K562 (cell line): Measurements from ENCODE around the gene KCNG1. TPM values are rescaled to one million over a fixed set of nuclear protein-coding genes. Genes with fewer than 3 reads are reported as not detected.
A peak's percentile ranks its signal among the peaks of the same experiment; 100 is the strongest.

ENCODE experiments used
- ATAC-seq: fragments of 200-7000 bp; cut with Tn5 transposase; 3 replicates; pipeline ENCODE4 v1.9.1; 2020; ENCODE audit warnings: moderate library complexity
- BruUV-seq: library from RNA; stranded (reverse); fragments of 400-500 nt; replicated peaks from 2 replicates; lab custom pipeline; 2021; lab: Mats Ljungman, UMichigan
- CTCF ChIA-PET: fragments of 300-600 bp; formaldehyde crosslinking; extraction: SDS; loops from one replicate; lab custom pipeline; 2021; ENCODE audit warnings: low intra/inter-chr PET ratio; lab: Yijun Ruan, JAX
- POLR2A ChIA-PET: fragments of 300-600, 350-650 bp; sonication (Branson Sonifier 250); formaldehyde crosslinking; extraction: SDS; loops from one replicate; lab custom pipeline; 2021; ENCODE audit warnings: antibody characterized with exemption, inconsistent platforms; lab: Yijun Ruan, JAX
- DNase-seq, 4 experiments: peaks; one replicate each; pipeline versions ENCODE4 v3.0.0 to v3.0.0-alpha.2; 2011 to 2018; ENCODE audit warnings: low spot score in 3 of 4, mixed read lengths in 3 of 4; ENCODE audit errors: extremely low read depth in 1 of 4
- FAIRE-seq: peaks from 2 replicates; lab custom pipeline; 2011; peaks lifted over from hg19 to GRCh38; lab: Jason Lieb, UNC
- H2AFZ ChIP-seq: 2 replicates; pipeline ENCODE4 v1.6.0; 2011; ENCODE audit warnings: low read depth, low read length, control low read depth, inconsistent platforms
- H3K27ac ChIP-seq: fragments of 200-600 bp; 3 replicates; pipeline ENCODE4 v1.8.0; 2011; ENCODE audit warnings: low read depth, mild to moderate bottlenecking, control low read depth, inconsistent platforms, low read length, moderate library complexity, mixed read lengths; ENCODE audit errors: extremely low read depth
- H3K27me3 ChIP-seq, 2 experiments: fragments of 300-600 bp in 1 of 2; 2 replicates in 1 of 2; 3 replicates in 1 of 2; pipeline versions ENCODE4 v1.6.0 to v1.8.0; 2011; ENCODE audit warnings: inconsistent platforms in 2 of 2, low read length in 2 of 2, mild to moderate bottlenecking in 1 of 2, mixed read lengths in 1 of 2, moderate library complexity in 1 of 2; ENCODE audit not compliant: control insufficient read depth in 2 of 2, insufficient read depth in 2 of 2
- H3K36me3 ChIP-seq: fragments of 300-600 bp; 3 replicates; pipeline ENCODE4 v1.8.0; 2011; ENCODE audit warnings: mild to moderate bottlenecking, low read length, inconsistent platforms; ENCODE audit not compliant: control insufficient read depth, insufficient read depth
- H3K4me1 ChIP-seq, 2 experiments: fragments of 200-600 bp in 1 of 2; replicated peaks in 1 of 2; 2 replicates in 1 of 2; 3 replicates in 1 of 2; pipeline versions ENCODE4 v1.5.1 to v1.8.0; 2011; ENCODE audit warnings: inconsistent platforms in 2 of 2, low read length in 2 of 2, mild to moderate bottlenecking in 1 of 2, mixed read lengths in 1 of 2, moderate library complexity in 1 of 2; ENCODE audit not compliant: control insufficient read depth in 2 of 2, insufficient read depth in 2 of 2
- H3K4me2 ChIP-seq: 2 replicates; pipeline ENCODE4 v1.6.1; 2011; ENCODE audit warnings: low read length, control low read depth, inconsistent platforms, mixed read lengths; ENCODE audit not compliant: insufficient read depth
- H3K4me3 ChIP-seq: fragments of 200-600 bp; sonication (generic), shearing (Covaris generic); 2 replicates; pipeline ENCODE4 v1.5.1; 2016; ENCODE audit warnings: control low read depth, inconsistent platforms
- H3K79me2 ChIP-seq: fragments of 200-600 bp; 3 replicates; pipeline ENCODE4 v1.8.0; 2011; ENCODE audit warnings: low read length, inconsistent platforms; ENCODE audit not compliant: control insufficient read depth, insufficient read depth
- H3K9ac ChIP-seq, 2 experiments: 2 replicates each; pipeline versions ENCODE4 v1.6.0 to v1.6.1; 2011; ENCODE audit warnings: low read depth in 2 of 2, low read length in 2 of 2, control low read depth in 1 of 2, inconsistent platforms in 1 of 2, mild to moderate bottlenecking in 1 of 2, mixed read lengths in 1 of 2; ENCODE audit not compliant: insufficient read depth in 1 of 2
- H3K9me1 ChIP-seq: one replicate; pipeline ENCODE4 v1.6.0; 2011; ENCODE audit warnings: inconsistent platforms, mild to moderate bottlenecking, low read length, moderate library complexity; ENCODE audit not compliant: control insufficient read depth, insufficient read depth
- H3K9me3 ChIP-seq: replicated peaks from 2 replicates; pipeline ENCODE4 v1.5.1; 2011; ENCODE audit warnings: low read depth, low read length, inconsistent platforms; ENCODE audit not compliant: control insufficient read depth, insufficient read depth
- H4K20me1 ChIP-seq: replicated peaks from 2 replicates; pipeline ENCODE4 v1.6.1; 2011; ENCODE audit warnings: low read length, inconsistent platforms, mixed read lengths; ENCODE audit not compliant: control insufficient read depth, insufficient read depth
- DLX4 ChIP-seq: fragments of 250-450 bp; sonication (Bioruptor Pico); IDR thresholded peaks from 2 replicates; pipeline ENCODE4 v1.6.1; 2021; ENCODE audit warnings: mild to moderate bottlenecking
- IRF1 ChIP-seq: sonication (generic); formaldehyde crosslinking; IDR thresholded peaks from 2 replicates; pipeline ENCODE4 v1.8.0; 2022; ENCODE audit warnings: missing genetic modification reagents, mild to moderate bottlenecking, borderline replicate concordance
- KDM2B ChIP-seq: fragments of 250-450 bp; sonication (Bioruptor Pico); IDR thresholded peaks from 2 replicates; pipeline ENCODE4 v1.8.0; 2021; ENCODE audit warnings: mild to moderate bottlenecking, moderate library complexity
- KDM5B ChIP-seq: fragments of 200-600 bp; sonication (generic); IDR thresholded peaks from 2 replicates; pipeline ENCODE4 v1.6.1; 2012; ENCODE audit warnings: low read depth, mild to moderate bottlenecking, moderate library complexity, low read length, control low read depth, inconsistent platforms; ENCODE audit not compliant: insufficient replicate concordance
- RBM17 ChIP-seq: fragments of 200-400 bp; formaldehyde crosslinking; IDR thresholded peaks from 2 replicates; pipeline ENCODE4 v1.6.1; 2017; ENCODE audit warnings: low read depth, mild to moderate bottlenecking, low read length, borderline replicate concordance
- SRSF7 ChIP-seq: fragments of 200-400 bp; formaldehyde crosslinking; optimal IDR thresholded peaks from 2 replicates; pipeline ENCODE3; 2017; ENCODE audit warnings: mild to moderate bottlenecking, low read depth, low read length
- ZEB2 ChIP-seq: fragments of 450-650 bp; IDR thresholded peaks from 2 replicates; pipeline ENCODE4 v1.6.1; 2016
- WGBS: fragments of 100-300 bp; shearing (Covaris generic); methylation state at CpG from one replicate; pipeline ENCODE4 v1.1.6; 2016; ENCODE audit warnings: low coverage, mixed read lengths; ENCODE audit not compliant: insufficient coverage; ENCODE audit errors: missing lambda C conversion rate; 5-methylcytosine and 5-hydroxymethylcytosine counted together
- in situ Hi-C: fragments of 300-500 bp; cut with MboI; formaldehyde crosslinking; loops from 4 replicates; pipeline ENCODE4 v1.15.0; 2018; ENCODE audit warnings: inconsistent platforms, mixed read lengths
- intact Hi-C: fragments of 100-400 bp; cut with micrococcal nuclease; formaldehyde crosslinking; loops from 2 replicates; pipeline ENCODE4 v1.14.2; 2022
- polyA plus RNA-seq, 8 experiments: library from polyadenylated mRNA; depleted of rRNA in 4 of 8; stranded (reverse) in 5 of 8; unstranded in 3 of 8; fragments of >200 nt; fragmentation: Nextera tagmentation in 2 of 8; fragmentation: Illumina TruSeq in 1 of 8; extraction: Ambion mirVana in 2 of 8; extraction: Trizol in 1 of 8; gene quantifications; 2 replicates each; pipeline versions ENCODE4 v1.2.1 to v1.2.3, GENCODE V29; 2011 to 2014; ENCODE audit warnings: inconsistent platforms in 1 of 8, missing spikeins in 1 of 8
- total RNA-seq, 7 experiments: library from RNA; depleted of rRNA in 6 of 7; stranded (reverse); fragments of >200 nt in 6 of 7; fragmentation: Illumina TruSeq in 2 of 7; extraction: Trizol in 2 of 7; gene quantifications; 2 replicates each; pipeline versions ENCODE4 v1.2.1 to v1.2.3, GENCODE V29; 2011 to 2021; ENCODE audit warnings: low replicate concordance in 1 of 7

KCNG1 gene
- total and polyA plus RNA-seq, 9 of the 15 experiments (the other 6 are each of a cell fraction or from before 2014, with no cell fraction given): 0.06 to 1.5 (median 0.22) TPM; not detected in 2

GRCh38 chr20:51004305-51004727 is 18.6 kb downstream of the KCNG1 start (continued):
- TF ChIP-seq DLX4 (no peak), IRF1 (CRISPR knock-in tag) (no peak)

GRCh38 chr20:51003753-51004152 is 19.2 kb downstream of the KCNG1 start:
- no peaks in the 10 kb centered on the region for H3K9me1 ChIP-seq
- FAIRE-seq: no peak
- H3K4me1 ChIP-seq: peaks cover 0 to 13% of the 10 kb centered on the region in 2 experiments; a peak in 1 of 5 replicates
- H3K9me3 ChIP-seq: no peaks in the 10 kb centered on the region
- H2AFZ ChIP-seq: no peak overlapping the region
- no peak; the same call in 2 of the 3 replicates for ATAC-seq
- peak in 1 of 4 experiments; percentile 25 for DNase-seq
- TF ChIP-seq KDM2B (CRISPR knock-in tag): no peak
- no peak for TF ChIP-seq ZEB2
- no peak for TF ChIP-seq RBM17
- TF ChIP-seq KDM5B: no peak
- TF ChIP-seq SRSF7: no peak
- H3K27ac ChIP-seq: no peak overlapping the region
- H4K20me1 ChIP-seq: 0 out of 2 replicates have a peak, but pooled peaks cover 3% of the 10 kb centered on the region
- no peak overlapping the region for H3K9ac ChIP-seq
- H3K4me2 ChIP-seq: no peak overlapping the region
- ChIA-PET POLR2A (interaction anchor here (0.7 kb wide), 1 partner anchor 11 kb away, joined by 3 read pairs; no protein-coding TSS in a partner anchor), CTCF (no interaction called here)
- peaks cover 31 to 63% of the 10 kb centered on the region in 2 experiments; a peak in 4 of 5 replicates for H3K27me3 ChIP-seq
- WGBS: 15% methylated on average over 17 of the region's 21 CpGs
- BruUV-seq: no TSS peak
- intact Hi-C loops: no loop called here
- no peak overlapping the region for H3K4me3 ChIP-seq
- H3K79me2 ChIP-seq: no peaks in the 10 kb centered on the region
- in situ Hi-C loops: no loop called here
- H3K36me3 ChIP-seq: no peaks in the 10 kb centered on the region
